ENCODE data around the gene MED23. TPM values are rescaled to one million over a fixed set of nuclear protein-coding genes. Genes with fewer than 3 reads are reported as not detected.

Gene MED23
- total RNA-seq, 4 donors from 2014 or later = 17.1 to 21.2 (median 18.7) TPM

DNA sequence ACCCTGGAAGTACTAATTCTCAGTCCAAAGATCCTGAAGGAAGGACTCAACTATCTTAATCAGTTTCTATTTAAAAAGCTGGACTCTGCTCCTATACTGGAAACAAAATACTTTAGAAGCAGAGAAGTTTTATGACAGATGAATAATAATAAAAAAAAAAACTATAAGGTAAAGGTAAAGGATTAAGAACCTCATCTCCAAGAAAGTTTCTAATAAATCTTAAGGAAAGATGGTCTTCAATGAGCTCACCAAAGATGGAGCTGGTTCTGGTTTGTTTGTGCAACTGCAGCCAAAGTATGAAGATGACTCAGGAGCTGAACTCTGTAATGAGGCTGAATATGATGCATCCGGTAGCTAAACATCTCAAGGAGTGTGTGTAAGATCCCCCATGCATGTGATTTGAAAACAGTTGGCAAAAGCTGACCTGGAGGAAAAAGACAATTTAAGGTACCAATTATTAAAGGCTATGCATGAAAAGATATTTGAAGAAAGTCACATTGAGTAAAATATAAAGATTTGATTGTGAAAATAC, 25.2 kb downstream of the MED23 start:
- no peak for DNase-seq (ENCODE audit: extremely low spot score)
- intact Hi-C loops (cut with DNase I) = no loop called here
- Histone ChIP-seq H3K27ac (replicated peaks in 1 of 4) (no peak overlapping the region), H3K27me3 (no peaks in the 10 kb centered on the region), H3K4me1 (no peaks in the 10 kb centered on the region), H3K4me3 (no peak overlapping the region), H3K9me3 (no peaks in the 10 kb centered on the region), H3K36me3 (peaks cover 69 to 99% (median 85%) of the 10 kb centered on the region in 4 donors)
- TF ChIP-seq POLR2AphosphoS5 (IDR thresholded peaks at IDR 0.05) (no peak), POLR2A (IDR thresholded peaks at IDR 0.05; ENCODE audit: low read depth) (no peak), EP300 (IDR thresholded peaks at IDR 0.05) (no peak)
- TF ChIP-seq, protein P1, sequence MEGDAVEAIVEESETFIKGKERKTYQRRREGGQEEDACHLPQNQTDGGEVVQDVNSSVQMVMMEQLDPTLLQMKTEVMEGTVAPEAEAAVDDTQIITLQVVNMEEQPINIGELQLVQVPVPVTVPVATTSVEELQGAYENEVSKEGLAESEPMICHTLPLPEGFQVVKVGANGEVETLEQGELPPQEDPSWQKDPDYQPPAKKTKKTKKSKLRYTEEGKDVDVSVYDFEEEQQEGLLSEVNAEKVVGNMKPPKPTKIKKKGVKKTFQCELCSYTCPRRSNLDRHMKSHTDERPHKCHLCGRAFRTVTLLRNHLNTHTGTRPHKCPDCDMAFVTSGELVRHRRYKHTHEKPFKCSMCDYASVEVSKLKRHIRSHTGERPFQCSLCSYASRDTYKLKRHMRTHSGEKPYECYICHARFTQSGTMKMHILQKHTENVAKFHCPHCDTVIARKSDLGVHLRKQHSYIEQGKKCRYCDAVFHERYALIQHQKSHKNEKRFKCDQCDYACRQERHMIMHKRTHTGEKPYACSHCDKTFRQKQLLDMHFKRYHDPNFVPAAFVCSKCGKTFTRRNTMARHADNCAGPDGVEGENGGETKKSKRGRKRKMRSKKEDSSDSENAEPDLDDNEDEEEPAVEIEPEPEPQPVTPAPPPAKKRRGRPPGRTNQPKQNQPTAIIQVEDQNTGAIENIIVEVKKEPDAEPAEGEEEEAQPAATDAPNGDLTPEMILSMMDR (IDR thresholded peaks at IDR 0.05) = no peak
- WGBS = 68% methylated on average over 1 of the region's 1 CpG

DNA sequence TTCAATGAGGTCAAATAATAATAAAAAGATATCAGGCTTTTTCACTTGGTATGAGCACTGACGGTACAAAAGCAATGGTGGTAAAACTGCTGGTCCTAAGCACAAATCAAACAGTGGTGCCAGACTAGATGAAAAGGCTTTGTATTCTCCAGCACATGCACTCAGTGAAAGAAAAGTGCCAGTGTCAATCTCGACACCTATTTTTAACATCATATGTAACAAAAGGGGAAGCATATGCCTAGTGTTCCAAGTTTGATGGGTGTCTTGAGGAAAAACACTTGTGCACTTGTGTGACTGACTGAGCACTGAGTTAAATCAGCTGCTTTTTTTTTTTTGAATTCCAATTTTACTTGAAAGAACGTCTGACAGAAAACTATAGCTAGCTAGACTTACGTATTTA, 27.3 kb downstream of the MED23 start:
- H3K9me3 ChIP-seq = no peaks in the 10 kb centered on the region
- H3K36me3 ChIP-seq = peaks cover 71 to 100% (median 87%) of the 10 kb centered on the region in 4 donors
- DNase-seq (ENCODE audit: extremely low spot score) = no peak
- no peak overlapping the region for H3K27ac ChIP-seq (replicated peaks in 1 of 4)
- WGBS = 72% methylated on average over 4 of the region's 4 CpGs
- TF ChIP-seq POLR2AphosphoS5 (IDR thresholded peaks at IDR 0.05) (no peak), EP300 (IDR thresholded peaks at IDR 0.05) (no peak), POLR2A (IDR thresholded peaks at IDR 0.05; ENCODE audit: low read depth) (no peak)
- TF ChIP-seq, protein P1 (IDR thresholded peaks at IDR 0.05) = no peak
- no peaks in the 10 kb centered on the region for H3K27me3 ChIP-seq
- H3K4me1 ChIP-seq = no peaks in the 10 kb centered on the region
- H3K4me3 ChIP-seq = no peak overlapping the region
- intact Hi-C loops (cut with DNase I) = no loop called here

DNA sequence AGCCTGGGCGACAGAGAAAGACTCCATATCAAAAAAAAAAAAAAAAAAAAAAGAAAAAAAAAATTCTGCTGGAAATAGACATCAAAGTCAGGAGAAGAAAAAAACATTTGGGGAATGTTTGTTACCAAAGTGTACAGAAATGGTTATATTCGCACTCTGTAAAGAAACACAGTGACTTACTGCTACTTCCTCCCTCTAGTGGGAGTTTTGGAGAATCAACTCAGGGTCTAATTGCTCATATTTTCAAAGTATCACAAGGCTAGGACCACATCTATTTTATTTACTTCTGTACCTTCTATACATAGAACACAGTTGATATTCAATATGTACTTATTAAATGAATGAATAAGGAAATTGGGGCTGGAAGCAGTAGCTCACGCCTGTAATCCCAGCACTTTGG, 30.6 kb downstream of the MED23 start:
- no peaks in the 10 kb centered on the region for H3K4me1 ChIP-seq
- intact Hi-C loops (cut with DNase I) = no loop called here
- H3K27ac ChIP-seq (replicated peaks in 1 of 4) = no peak overlapping the region
- H3K4me3 ChIP-seq = no peak overlapping the region
- DNase-seq (ENCODE audit: extremely low spot score) = no peak
- H3K9me3 ChIP-seq = no peaks in the 10 kb centered on the region
- TF ChIP-seq, protein P1 (IDR thresholded peaks at IDR 0.05) = peak in 1 of 3 experiments; percentile 12
- TF ChIP-seq POLR2A (IDR thresholded peaks at IDR 0.05; ENCODE audit: low read depth) = no peak
- peaks cover 75 to 100% (median 90%) of the 10 kb centered on the region in 4 donors for H3K36me3 ChIP-seq
- WGBS = 94% methylated on average over 3 of the region's 3 CpGs
- H3K27me3 ChIP-seq = no peaks in the 10 kb centered on the region

DNA sequence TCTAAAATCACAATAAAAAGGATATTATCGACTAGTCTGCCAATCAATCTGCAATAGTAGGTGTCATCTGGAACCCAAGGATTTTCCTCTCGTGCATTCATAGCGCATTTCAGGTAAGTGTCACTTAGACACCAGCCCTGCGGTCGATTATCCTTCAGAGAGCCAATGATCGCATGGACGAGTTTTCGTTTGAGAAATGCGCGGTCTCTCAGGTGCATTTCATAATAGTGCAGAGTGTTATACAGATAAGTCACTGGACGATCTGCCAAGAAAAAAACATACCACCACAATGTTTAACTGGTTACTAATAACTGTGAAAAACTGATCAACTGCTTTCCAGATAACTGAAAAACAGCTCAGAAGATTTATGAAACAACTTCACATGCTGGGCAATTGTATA, 34.0 kb downstream of the MED23 start:
- no peak for DNase-seq (ENCODE audit: extremely low spot score)
- Histone ChIP-seq H3K4me1 (no peaks in the 10 kb centered on the region), H3K27ac (replicated peaks in 1 of 4) (no peak overlapping the region), H3K4me3 (no peak overlapping the region), H3K36me3 (peaks cover 84 to 100% (median 93%) of the 10 kb centered on the region in 4 donors), H3K9me3 (no peaks in the 10 kb centered on the region), H3K27me3 (no peaks in the 10 kb centered on the region)
- 94% methylated on average over 11 of the region's 11 CpGs for WGBS
- intact Hi-C loops (cut with DNase I) = no loop called here
- no peak for TF ChIP-seq POLR2A (IDR thresholded peaks at IDR 0.05; ENCODE audit: low read depth)
- TF ChIP-seq EP300 (IDR thresholded peaks at IDR 0.05) = no peak
- TF ChIP-seq, protein P1 (IDR thresholded peaks at IDR 0.05) = no peak
- no peak for TF ChIP-seq POLR2AphosphoS5 (IDR thresholded peaks at IDR 0.05)

DNA sequence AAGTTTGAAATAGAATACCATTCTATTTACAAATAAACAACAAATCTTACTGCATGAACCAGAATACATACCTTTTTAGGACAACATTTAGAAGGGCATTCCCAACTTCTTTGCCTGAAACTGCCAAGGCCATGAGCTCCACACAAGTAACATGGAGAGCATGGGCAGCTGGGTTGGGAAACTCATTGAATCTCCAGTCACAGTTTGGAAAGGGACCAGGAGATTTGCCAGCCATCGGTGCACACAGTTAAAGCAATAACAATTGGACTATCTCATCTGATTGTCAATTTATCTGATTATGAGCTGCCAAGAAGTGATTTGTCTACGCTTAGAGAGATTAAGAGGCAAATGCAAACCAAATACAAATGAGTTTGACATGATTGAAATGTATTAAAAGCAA, 35.1 kb downstream of the MED23 start:
- TF ChIP-seq, protein P1 (IDR thresholded peaks at IDR 0.05) = no peak
- TF ChIP-seq POLR2A (IDR thresholded peaks at IDR 0.05; ENCODE audit: low read depth) = no peak
- no peak for TF ChIP-seq POLR2AphosphoS5 (IDR thresholded peaks at IDR 0.05)
- TF ChIP-seq EP300 (IDR thresholded peaks at IDR 0.05) = no peak
- Histone ChIP-seq H3K4me1 (no peaks in the 10 kb centered on the region), H3K36me3 (peaks cover 83 to 100% (median 92%) of the 10 kb centered on the region in 4 donors), H3K27me3 (no peaks in the 10 kb centered on the region), H3K27ac (replicated peaks in 1 of 4) (no peak overlapping the region), H3K9me3 (no peaks in the 10 kb centered on the region), H3K4me3 (no peak overlapping the region)
- DNase-seq (ENCODE audit: extremely low spot score) = no peak
- intact Hi-C loops (cut with DNase I) = no loop called here
- 90% methylated on average over 2 of the region's 2 CpGs for WGBS

Data from esophagus muscularis mucosa (tissue), 4 donors.